ENCODE results near the gene ZNF277. TPM values are rescaled to one million over a fixed set of nuclear protein-coding genes. Genes with fewer than 3 reads are reported as not detected.

The ZNF277 gene
- total and polyA plus RNA-seq, 7 experiments from 2014 or later: 19.5 to 38.8 (median 25.9) TPM

DNA sequence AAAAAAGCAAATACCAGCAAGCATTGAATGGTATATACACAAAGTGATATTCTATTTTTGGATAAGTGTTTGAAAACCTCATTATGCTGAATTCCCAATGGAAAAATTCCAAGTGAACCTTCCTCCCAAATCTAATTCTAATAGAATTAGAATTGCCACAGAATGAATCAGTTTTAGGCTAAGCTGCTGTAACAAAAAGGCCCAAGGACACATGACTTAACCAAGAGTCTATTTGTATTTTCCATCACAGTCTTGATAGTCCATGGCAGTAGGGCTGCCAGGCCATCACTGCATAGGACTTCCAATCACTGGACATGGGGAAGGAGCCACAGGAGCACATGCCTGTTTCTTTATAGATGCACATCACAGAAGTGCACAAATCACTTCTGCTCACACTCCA, 152.6 kb downstream of the ZNF277 start:
- Histone ChIP-seq H3K27ac (ENCODE audit: low read depth, low read length) (no peak overlapping the region), H3K4me3 (ENCODE audit: low read length) (no peak overlapping the region), H3K36me3 (ENCODE audit: control insufficient read depth in 2 of 3, insufficient read depth in 3 of 3, low read length in 3 of 3) (no peaks in the 10 kb centered on the region), H3K9me3 (ENCODE audit: control insufficient read depth in 2 of 3, low read length in 3 of 3) (no peaks in the 10 kb centered on the region), H3K27me3 (ENCODE audit: control insufficient read depth in 2 of 2, insufficient read depth in 2 of 2, low read length in 2 of 2) (no peaks in the 10 kb centered on the region), H3K4me1 (ENCODE audit: control insufficient read depth in 2 of 2, insufficient read depth in 2 of 2, low read length in 2 of 2) (no peaks in the 10 kb centered on the region)
- Mint-ChIP-seq H3K4me1 (peaks cover 0 to 3% (median 0%) of the 10 kb centered on the region in 7 donors), H3K4me3 (no peak overlapping the region), H3K27ac (no peak overlapping the region), H3K36me3 (peaks cover 0 to 6% (median 0%) of the 10 kb centered on the region in 5 donors), H3K9me3 (peaks cover 0 to 12% (median 0%) of the 10 kb centered on the region in 11 donors), H3K27me3 (peaks cover 3 to 49% (median 28%) of the 10 kb centered on the region in 5 donors)
- intact Hi-C loops (cut with micrococcal nuclease): no loop called here
- no peak for DNase-seq
- ChIA-PET CTCF (no interaction called here), POLR2A (no interaction called here)
- no peak for ATAC-seq

- no peaks in the 10 kb centered on the region for H3K36me3 Mint-ChIP-seq
- no peaks in the 10 kb centered on the region for H3K36me3 ChIP-seq (ENCODE audit: control insufficient read depth in 2 of 3, insufficient read depth in 3 of 3, low read length in 3 of 3)
- peaks cover 0 to 2% (median 0%) of the 10 kb centered on the region in 7 donors for H3K4me1 Mint-ChIP-seq
- no peaks in the 10 kb centered on the region for H3K27me3 ChIP-seq (ENCODE audit: control insufficient read depth in 2 of 2, insufficient read depth in 2 of 2, low read length in 2 of 2)
- no peak overlapping the region for H3K4me3 Mint-ChIP-seq
- no peak overlapping the region for H3K27ac ChIP-seq (ENCODE audit: low read depth, low read length)
- H3K9me3 Mint-ChIP-seq: peaks cover 0 to 5% (median 0%) of the 10 kb centered on the region in 11 donors
- no peak overlapping the region for H3K27ac Mint-ChIP-seq
- no peaks in the 10 kb centered on the region for H3K9me3 ChIP-seq (ENCODE audit: control insufficient read depth in 2 of 3, low read length in 3 of 3)
- ATAC-seq (no peak), DNase-seq (no peak)
- no peaks in the 10 kb centered on the region for H3K4me1 ChIP-seq (ENCODE audit: control insufficient read depth in 2 of 2, insufficient read depth in 2 of 2, low read length in 2 of 2)
- H3K27me3 Mint-ChIP-seq: peaks cover 1 to 42% (median 22%) of the 10 kb centered on the region in 5 donors
- ChIA-PET POLR2A (no interaction called here), CTCF (interaction anchor here (0.6 kb wide), 1 partner anchor 10 kb away, joined by 3 read pairs; no protein-coding TSS in a partner anchor)
- no peak overlapping the region for H3K4me3 ChIP-seq (ENCODE audit: low read length)
- intact Hi-C loops (cut with micrococcal nuclease): no loop called here
Observed at GRCh38 chr7:112360681-112361080, 154.2 kb downstream of the ZNF277 start.

- no peak for ATAC-seq
Observed at GRCh38 chr7:112361154-112361553, 154.7 kb downstream of the ZNF277 start.

DNA sequence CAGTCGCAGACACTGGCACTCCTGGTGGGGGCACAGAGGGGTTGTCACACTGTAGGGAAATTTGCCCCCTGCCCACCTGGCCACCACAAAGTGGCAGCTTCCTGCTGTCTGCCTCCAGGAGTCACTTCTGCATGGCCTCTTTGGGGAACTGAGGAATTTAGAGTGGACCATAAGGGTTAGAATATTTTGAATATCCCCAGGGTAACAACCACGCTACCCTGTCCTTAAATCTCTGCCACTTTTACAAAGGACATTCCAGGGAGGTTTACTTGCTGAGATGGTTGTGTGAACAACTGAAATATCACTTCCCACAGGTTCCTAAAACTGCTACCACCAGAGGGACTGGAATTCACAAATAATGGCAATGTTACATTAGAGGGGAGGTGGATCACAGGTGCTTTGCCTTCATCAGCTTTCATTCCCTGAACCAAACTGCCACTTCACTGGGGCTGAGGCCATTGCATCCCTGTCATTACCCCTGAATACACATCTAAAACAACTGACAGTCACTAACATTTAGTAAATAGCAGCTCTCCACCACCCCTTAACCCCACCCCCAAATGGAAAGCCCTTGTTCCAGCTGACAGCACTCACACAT, 155.7 kb downstream of the ZNF277 start:
- DNase-seq (no peak), ATAC-seq (no peak)
- Histone ChIP-seq H3K9me3 (ENCODE audit: control insufficient read depth in 2 of 3, low read length in 3 of 3) (no peaks in the 10 kb centered on the region), H3K4me1 (ENCODE audit: control insufficient read depth in 2 of 2, insufficient read depth in 2 of 2, low read length in 2 of 2) (no peaks in the 10 kb centered on the region), H3K4me3 (ENCODE audit: low read length) (no peak overlapping the region), H3K36me3 (ENCODE audit: control insufficient read depth in 2 of 3, insufficient read depth in 3 of 3, low read length in 3 of 3) (no peaks in the 10 kb centered on the region), H3K27me3 (ENCODE audit: control insufficient read depth in 2 of 2, insufficient read depth in 2 of 2, low read length in 2 of 2) (no peaks in the 10 kb centered on the region), H3K27ac (ENCODE audit: low read depth, low read length) (no peak overlapping the region)
- Mint-ChIP-seq H3K27me3 (peaks cover 1 to 42% (median 22%) of the 10 kb centered on the region in 5 donors), H3K9me3 (peaks cover 0 to 5% (median 0%) of the 10 kb centered on the region in 11 donors), H3K27ac (no peak overlapping the region), H3K36me3 (no peaks in the 10 kb centered on the region), H3K4me1 (peaks cover 0 to 2% (median 0%) of the 10 kb centered on the region in 7 donors), H3K4me3 (no peak overlapping the region)
- ChIA-PET CTCF (no interaction called here), POLR2A (no interaction called here)
- intact Hi-C loops (cut with micrococcal nuclease): no loop called here

More at GRCh38 chr7:112361154-112361553, 154.7 kb downstream of the ZNF277 start:
- ChIA-PET CTCF (interaction anchor here (0.6 kb wide), 1 partner anchor 10 kb away, joined by 3 read pairs; no protein-coding TSS in a partner anchor), POLR2A (no interaction called here)
- DNase-seq: no peak
- H3K9me3 Mint-ChIP-seq: peaks cover 0 to 5% (median 0%) of the 10 kb centered on the region in 11 donors
- H3K27ac Mint-ChIP-seq: no peak overlapping the region
- Histone ChIP-seq H3K27me3 (ENCODE audit: control insufficient read depth in 2 of 2, insufficient read depth in 2 of 2, low read length in 2 of 2) (no peaks in the 10 kb centered on the region), H3K36me3 (ENCODE audit: control insufficient read depth in 2 of 3, insufficient read depth in 3 of 3, low read length in 3 of 3) (no peaks in the 10 kb centered on the region), H3K4me3 (ENCODE audit: low read length) (no peak overlapping the region), H3K9me3 (ENCODE audit: control insufficient read depth in 2 of 3, low read length in 3 of 3) (no peaks in the 10 kb centered on the region), H3K27ac (ENCODE audit: low read depth, low read length) (no peak overlapping the region), H3K4me1 (ENCODE audit: control insufficient read depth in 2 of 2, insufficient read depth in 2 of 2, low read length in 2 of 2) (no peaks in the 10 kb centered on the region)
- intact Hi-C loops (cut with micrococcal nuclease): no loop called here
- H3K4me1 Mint-ChIP-seq: peaks cover 0 to 2% (median 0%) of the 10 kb centered on the region in 7 donors
- H3K4me3 Mint-ChIP-seq: no peak overlapping the region
- H3K27me3 Mint-ChIP-seq: peaks cover 1 to 42% (median 22%) of the 10 kb centered on the region in 5 donors
- H3K36me3 Mint-ChIP-seq: no peaks in the 10 kb centered on the region

GRCh38 chr7:112362731-112363131, 156.2 kb downstream of the ZNF277 start:
- H3K27ac Mint-ChIP-seq: no peak overlapping the region
- H3K4me3 ChIP-seq (ENCODE audit: low read length): no peak overlapping the region
- H3K4me1 Mint-ChIP-seq: peaks cover 0 to 2% (median 0%) of the 10 kb centered on the region in 7 donors
- no peaks in the 10 kb centered on the region for H3K36me3 ChIP-seq (ENCODE audit: control insufficient read depth in 2 of 3, insufficient read depth in 3 of 3, low read length in 3 of 3)
- no peaks in the 10 kb centered on the region for H3K36me3 Mint-ChIP-seq
- no peaks in the 10 kb centered on the region for H3K27me3 ChIP-seq (ENCODE audit: control insufficient read depth in 2 of 2, insufficient read depth in 2 of 2, low read length in 2 of 2)
- ChIA-PET CTCF (no interaction called here), POLR2A (no interaction called here)
- no peaks in the 10 kb centered on the region for H3K4me1 ChIP-seq (ENCODE audit: control insufficient read depth in 2 of 2, insufficient read depth in 2 of 2, low read length in 2 of 2)
- H3K9me3 ChIP-seq (ENCODE audit: control insufficient read depth in 2 of 3, low read length in 3 of 3): no peaks in the 10 kb centered on the region
- no peak for ATAC-seq
- H3K27ac ChIP-seq (ENCODE audit: low read depth, low read length): no peak overlapping the region
- DNase-seq: no peak
- H3K9me3 Mint-ChIP-seq: peaks cover 0 to 5% (median 0%) of the 10 kb centered on the region in 11 donors
- intact Hi-C loops (cut with micrococcal nuclease): no loop called here
- H3K4me3 Mint-ChIP-seq: no peak overlapping the region
- peaks cover 1 to 42% (median 22%) of the 10 kb centered on the region in 5 donors for H3K27me3 Mint-ChIP-seq

GRCh38 chr7:112364388-112364787, 157.9 kb downstream of the ZNF277 start:
- no peak overlapping the region for H3K27ac ChIP-seq (ENCODE audit: low read depth, low read length)
- H3K4me1 ChIP-seq (ENCODE audit: control insufficient read depth in 2 of 2, insufficient read depth in 2 of 2, low read length in 2 of 2): no peaks in the 10 kb centered on the region
- Mint-ChIP-seq H3K4me3 (no peak overlapping the region), H3K9me3 (peaks cover 0 to 5% (median 0%) of the 10 kb centered on the region in 11 donors), H3K27ac (no peak overlapping the region), H3K27me3 (peaks cover 1 to 30% (median 12%) of the 10 kb centered on the region in 5 donors), H3K36me3 (no peaks in the 10 kb centered on the region), H3K4me1 (peaks cover 0 to 2% (median 0%) of the 10 kb centered on the region in 7 donors)
- H3K4me3 ChIP-seq (ENCODE audit: low read length): no peak overlapping the region
- H3K36me3 ChIP-seq (ENCODE audit: control insufficient read depth in 2 of 3, insufficient read depth in 3 of 3, low read length in 3 of 3): no peaks in the 10 kb centered on the region
- POLR2A ChIA-PET: no interaction called here
- DNase-seq: no peak
- H3K9me3 ChIP-seq (ENCODE audit: control insufficient read depth in 2 of 3, low read length in 3 of 3): no peaks in the 10 kb centered on the region
- CTCF ChIA-PET: no interaction called here
- no peaks in the 10 kb centered on the region for H3K27me3 ChIP-seq (ENCODE audit: control insufficient read depth in 2 of 2, insufficient read depth in 2 of 2, low read length in 2 of 2)
- ATAC-seq: no peak
- intact Hi-C loops (cut with micrococcal nuclease): no loop called here

GRCh38 chr7:112365551-112365950, 159.1 kb downstream of the ZNF277 start:
- Mint-ChIP-seq H3K4me3 (no peak overlapping the region), H3K36me3 (no peaks in the 10 kb centered on the region), H3K9me3 (no peaks in the 10 kb centered on the region), H3K27ac (no peak overlapping the region), H3K27me3 (peaks cover 0 to 18% (median 5%) of the 10 kb centered on the region in 5 donors), H3K4me1 (peaks cover 0 to 2% (median 0%) of the 10 kb centered on the region in 7 donors)
- POLR2A ChIA-PET: no interaction called here
- Histone ChIP-seq H3K27ac (ENCODE audit: low read depth, low read length) (no peak overlapping the region), H3K9me3 (ENCODE audit: control insufficient read depth in 2 of 3, low read length in 3 of 3) (no peaks in the 10 kb centered on the region), H3K4me1 (ENCODE audit: control insufficient read depth in 2 of 2, insufficient read depth in 2 of 2, low read length in 2 of 2) (no peaks in the 10 kb centered on the region), H3K4me3 (ENCODE audit: low read length) (no peak overlapping the region), H3K36me3 (ENCODE audit: control insufficient read depth in 2 of 3, insufficient read depth in 3 of 3, low read length in 3 of 3) (no peaks in the 10 kb centered on the region), H3K27me3 (ENCODE audit: control insufficient read depth in 2 of 2, insufficient read depth in 2 of 2, low read length in 2 of 2) (no peaks in the 10 kb centered on the region)
- ATAC-seq: no peak
- CTCF ChIA-PET: no interaction called here
- no peak for DNase-seq
- intact Hi-C loops (cut with micrococcal nuclease): no loop called here
